Liver (tissue), 3 donors: Measurements from ENCODE around the gene KCNE3.

Experiments
- GABPA ChIP-seq, 2 donors: IDR thresholded peaks in 1 of 2; conservative IDR thresholded peaks in 1 of 2; 2 replicates each; pipeline ENCODE4 v1.6.1; 2016; ENCODE audit warnings: antibody characterized with exemption in 2 of 2, mild to moderate bottlenecking in 1 of 2, moderate library complexity in 1 of 2
- JUND ChIP-seq, 2 donors: IDR thresholded peaks; 2 replicates each; pipeline ENCODE4 v1.6.1; 2016; ENCODE audit warnings: antibody characterized with exemption in 2 of 2
- RAD21 ChIP-seq, 2 donors: IDR thresholded peaks; 2 replicates each; pipeline ENCODE4 v1.6.1; 2016; ENCODE audit warnings: antibody characterized with exemption in 2 of 2, mild to moderate bottlenecking in 2 of 2
- REST ChIP-seq: IDR thresholded peaks from 2 replicates; pipeline ENCODE4 v1.6.1; 2016; ENCODE audit warnings: antibody characterized with exemption, mild to moderate bottlenecking
- SP1 ChIP-seq: IDR thresholded peaks from 2 replicates; pipeline ENCODE4 v1.6.1; 2018; ENCODE audit warnings: antibody characterized with exemption, mild to moderate bottlenecking
- TF ChIP-seq, protein P1 (sequence below): fragments of 150-350 bp; IDR thresholded peaks from 2 replicates; pipeline ENCODE4 v1.5.1; 2017; ENCODE audit warnings: improper control_type of control experiment, low read depth, low read length; ENCODE audit not compliant: missing input control
- donor health status: healthy.
- donor health status: healthy.

DNA sequence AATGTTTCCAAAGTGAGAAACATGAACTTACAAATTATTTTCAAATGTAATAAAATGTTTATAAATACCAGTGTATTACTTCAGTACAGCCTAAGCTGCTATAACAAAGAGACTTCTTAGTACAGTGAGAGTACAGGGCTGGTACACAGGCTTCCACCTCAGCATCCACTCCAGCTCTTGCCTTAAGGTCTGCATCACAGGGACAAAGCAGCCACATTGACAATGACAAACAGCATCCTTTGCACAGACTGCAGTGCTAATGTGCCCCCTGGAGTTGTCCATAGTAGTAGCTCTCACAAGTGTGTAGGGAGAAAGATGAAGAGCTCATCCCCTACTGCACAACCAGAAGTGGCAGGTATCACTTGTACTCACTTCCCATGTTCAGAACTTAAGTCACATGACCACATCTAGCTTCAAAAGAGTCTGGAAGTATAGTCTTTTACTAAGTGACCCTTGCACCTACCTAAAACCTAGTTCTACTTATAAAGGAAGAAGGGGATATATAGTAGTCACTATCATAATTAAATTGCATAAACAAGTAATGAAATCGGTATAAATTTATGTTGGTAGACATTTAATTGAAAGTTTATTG lies 36.8 kb upstream of the KCNE3 start:
- TF ChIP-seq, protein P1, sequence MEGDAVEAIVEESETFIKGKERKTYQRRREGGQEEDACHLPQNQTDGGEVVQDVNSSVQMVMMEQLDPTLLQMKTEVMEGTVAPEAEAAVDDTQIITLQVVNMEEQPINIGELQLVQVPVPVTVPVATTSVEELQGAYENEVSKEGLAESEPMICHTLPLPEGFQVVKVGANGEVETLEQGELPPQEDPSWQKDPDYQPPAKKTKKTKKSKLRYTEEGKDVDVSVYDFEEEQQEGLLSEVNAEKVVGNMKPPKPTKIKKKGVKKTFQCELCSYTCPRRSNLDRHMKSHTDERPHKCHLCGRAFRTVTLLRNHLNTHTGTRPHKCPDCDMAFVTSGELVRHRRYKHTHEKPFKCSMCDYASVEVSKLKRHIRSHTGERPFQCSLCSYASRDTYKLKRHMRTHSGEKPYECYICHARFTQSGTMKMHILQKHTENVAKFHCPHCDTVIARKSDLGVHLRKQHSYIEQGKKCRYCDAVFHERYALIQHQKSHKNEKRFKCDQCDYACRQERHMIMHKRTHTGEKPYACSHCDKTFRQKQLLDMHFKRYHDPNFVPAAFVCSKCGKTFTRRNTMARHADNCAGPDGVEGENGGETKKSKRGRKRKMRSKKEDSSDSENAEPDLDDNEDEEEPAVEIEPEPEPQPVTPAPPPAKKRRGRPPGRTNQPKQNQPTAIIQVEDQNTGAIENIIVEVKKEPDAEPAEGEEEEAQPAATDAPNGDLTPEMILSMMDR = no peak
- TF ChIP-seq SP1 (no peak), JUND (IDR thresholded peaks at IDR 0.05) (no peak), RAD21 (IDR thresholded peaks at IDR 0.05) (no peak), REST (no peak), GABPA (IDR thresholded peaks at IDR 0.05 in 1 of 2, conservative IDR thresholded peaks at IDR 0.05 in 1 of 2) (no peak)
